CD4-positive, alpha-beta T cell treated with Interleukin-15 for 1 hour (primary cell): Measurements from ENCODE around the gene PBX3.

ENCODE experiments used
- DNase-seq: peaks from one replicate; pipeline ENCODE4 v3.0.0-alpha.2; 2020

Gene PBX3

GRCh38 chr9:125985142-125985997 is 238.2 kb downstream of the PBX3 start:
- no peak for DNase-seq

- no peak for DNase-seq
Measured at GRCh38 chr9:125985998-125986655, 239.0 kb downstream of the PBX3 start.

- DNase-seq, result no peak
Measured at GRCh38 chr9:125986966-125987365, 239.8 kb downstream of the PBX3 start.

- DNase-seq, result no peak
Measured at GRCh38 chr9:125987420-125987819, 240.2 kb downstream of the PBX3 start.

GRCh38 chr9:125988479-125989050 is 241.4 kb downstream of the PBX3 start:
- DNase-seq, result no peak

- DNase-seq, result no peak
Measured at GRCh38 chr9:125989090-125989501, 241.9 kb downstream of the PBX3 start.

GRCh38 chr9:125989524-125990180 is 242.5 kb downstream of the PBX3 start:
- no peak for DNase-seq

GRCh38 chr9:125990186-125990792 is 243.1 kb downstream of the PBX3 start:
- no peak for DNase-seq

GRCh38 chr9:125990793-125991220 is 243.6 kb downstream of the PBX3 start:
- DNase-seq, result no peak

- DNase-seq, result no peak
Measured at GRCh38 chr9:125991886-125992529, 244.8 kb downstream of the PBX3 start.

- no peak for DNase-seq
Measured at GRCh38 chr9:125992557-125992956, 245.4 kb downstream of the PBX3 start.

- no peak for DNase-seq
Measured at GRCh38 chr9:125993466-125993865, 246.3 kb downstream of the PBX3 start.

GRCh38 chr9:125994066-125994943 is 247.1 kb downstream of the PBX3 start:
- DNase-seq, result no peak

- no peak for DNase-seq
Measured at GRCh38 chr9:125995006-125995405, 247.8 kb downstream of the PBX3 start.

- DNase-seq, result no peak
Measured at GRCh38 chr9:125995706-125996105, 248.5 kb downstream of the PBX3 start.

GRCh38 chr9:125996791-125997190 is 249.6 kb downstream of the PBX3 start:
- no peak for DNase-seq

GRCh38 chr9:125997196-125997823 is 250.1 kb downstream of the PBX3 start:
- DNase-seq, result no peak

- DNase-seq, result no peak
Measured at GRCh38 chr9:125998837-125999503, 251.8 kb downstream of the PBX3 start.

GRCh38 chr9:125999504-125999881 is 252.3 kb downstream of the PBX3 start:
- DNase-seq, result no peak

- DNase-seq, result no peak
Measured at GRCh38 chr9:126000256-126000655, 253.1 kb downstream of the PBX3 start.
